ENCODE data around the gene CHST1. TPM values are rescaled to one million over a fixed set of nuclear protein-coding genes. Genes with fewer than 3 reads are reported as not detected.

CHST1 gene
- total RNA-seq, 5 donors from 2014 or later (not counting 1 experiment from before 2014, with no cell fraction given) = 0.26 TPM; not detected in 4

- Mint-ChIP-seq H3K36me3 (no peaks in the 10 kb centered on the region), H3K27me3 (peaks cover 27 to 35% of the 10 kb centered on the region in 2 donors), H3K4me3 (no peak overlapping the region), H3K9me3 (no peaks in the 10 kb centered on the region), H3K27ac (no peak overlapping the region), H3K4me1 (peaks cover 4 to 9% (median 6%) of the 10 kb centered on the region in 3 donors)
- Histone ChIP-seq H3K27ac (ENCODE audit: low read length) (no peak overlapping the region), H3K4me3 (ENCODE audit: control insufficient read depth in 1 of 2, extremely low read depth in 1 of 2, low read length in 1 of 2) (no peak overlapping the region), H3K4me1 (ENCODE audit: control insufficient read depth in 1 of 2, extremely low read depth in 1 of 2, insufficient read depth in 2 of 2, low read length in 2 of 2) (peaks cover 0 to 8% of the 10 kb centered on the region in 2 experiments), H3K36me3 (ENCODE audit: control insufficient read depth in 2 of 2, extremely low read depth in 1 of 2, insufficient read depth in 1 of 2, low read length in 1 of 2) (no peaks in the 10 kb centered on the region), H3K27me3 (replicated peaks in 1 of 2; ENCODE audit: control insufficient read depth in 2 of 2, extremely low read depth in 1 of 2, insufficient read depth in 2 of 2, low read length in 1 of 2) (peaks cover 0 to 46% of the 10 kb centered on the region in 2 experiments), H3K9me3 (no peaks in the 10 kb centered on the region)
- DNase-seq = no peak
- CTCF ChIA-PET = no interaction called here
- 73% methylated on average over 12 of the region's 20 CpGs for WGBS (ENCODE audit: insufficient coverage)
- POLR2A ChIA-PET = no interaction called here
- ATAC-seq (replicated peaks in 1 of 4) = no peak
These were observed 13.3 kb downstream of the CHST1 start for GRCh38 chr11:45651841-45652749.

DNA sequence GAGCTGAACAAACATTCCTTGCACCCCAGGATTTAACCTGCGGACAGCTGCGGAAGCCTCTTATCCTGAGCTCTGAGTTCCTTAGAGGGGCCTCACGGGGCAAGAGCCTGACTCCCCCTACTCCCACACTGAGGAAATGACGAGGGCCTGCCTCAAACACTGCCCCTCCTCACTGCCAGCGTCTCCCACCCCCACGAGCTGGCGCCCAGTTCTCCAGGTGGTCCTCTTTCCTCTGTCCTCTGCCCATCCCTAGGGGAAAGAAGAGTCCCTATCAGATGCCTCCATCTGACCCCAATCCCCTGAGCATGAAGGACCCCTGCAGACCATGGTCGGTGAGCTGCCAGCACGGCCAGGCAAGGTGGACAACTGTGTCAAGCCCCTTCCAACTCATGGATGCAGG, 14.3 kb downstream of the CHST1 start:
- peaks cover 23 to 29% of the 10 kb centered on the region in 2 donors for H3K27me3 Mint-ChIP-seq
- Histone ChIP-seq H3K9me3 (no peaks in the 10 kb centered on the region), H3K4me1 (ENCODE audit: control insufficient read depth in 1 of 2, extremely low read depth in 1 of 2, insufficient read depth in 2 of 2, low read length in 2 of 2) (peaks cover 0 to 8% of the 10 kb centered on the region in 2 experiments), H3K36me3 (ENCODE audit: control insufficient read depth in 2 of 2, extremely low read depth in 1 of 2, insufficient read depth in 1 of 2, low read length in 1 of 2) (no peaks in the 10 kb centered on the region), H3K4me3 (ENCODE audit: control insufficient read depth in 1 of 2, extremely low read depth in 1 of 2, low read length in 1 of 2) (no peak overlapping the region), H3K27ac (ENCODE audit: low read length) (no peak overlapping the region), H3K27me3 (replicated peaks in 1 of 2; ENCODE audit: control insufficient read depth in 2 of 2, extremely low read depth in 1 of 2, insufficient read depth in 2 of 2, low read length in 1 of 2) (peaks cover 0 to 46% of the 10 kb centered on the region in 2 experiments)
- H3K36me3 Mint-ChIP-seq = no peaks in the 10 kb centered on the region
- POLR2A ChIA-PET = no interaction called here
- DNase-seq = no peak
- no peak overlapping the region for H3K4me3 Mint-ChIP-seq
- H3K4me1 Mint-ChIP-seq = peaks cover 4 to 11% (median 6%) of the 10 kb centered on the region in 3 donors
- no peaks in the 10 kb centered on the region for H3K9me3 Mint-ChIP-seq
- H3K27ac Mint-ChIP-seq = no peak overlapping the region
- 61% methylated on average over 6 of the region's 9 CpGs for WGBS (ENCODE audit: insufficient coverage)
- CTCF ChIA-PET = no interaction called here
- ATAC-seq (replicated peaks in 1 of 4) = no peak

- peaks cover 0 to 6% of the 10 kb centered on the region in 2 experiments for H3K4me1 ChIP-seq (ENCODE audit: control insufficient read depth in 1 of 2, extremely low read depth in 1 of 2, insufficient read depth in 2 of 2, low read length in 2 of 2)
- H3K27me3 ChIP-seq (replicated peaks in 1 of 2; ENCODE audit: control insufficient read depth in 2 of 2, extremely low read depth in 1 of 2, insufficient read depth in 2 of 2, low read length in 1 of 2) = peaks cover 0 to 38% of the 10 kb centered on the region in 2 experiments
- no peak overlapping the region for H3K4me3 ChIP-seq (ENCODE audit: control insufficient read depth in 1 of 2, extremely low read depth in 1 of 2, low read length in 1 of 2)
- DNase-seq (no peak), ATAC-seq (replicated peaks in 1 of 4) (no peak)
- H3K9me3 ChIP-seq = no peaks in the 10 kb centered on the region
- no peak overlapping the region for H3K27ac ChIP-seq (ENCODE audit: low read length)
- Mint-ChIP-seq H3K27me3 (peaks cover 20 to 22% of the 10 kb centered on the region in 2 donors), H3K36me3 (no peaks in the 10 kb centered on the region), H3K9me3 (no peaks in the 10 kb centered on the region), H3K4me3 (peak overlapping the region in 1 of 3 donors; percentile 36), H3K27ac (no peak overlapping the region), H3K4me1 (peaks cover 4 to 7% (median 6%) of the 10 kb centered on the region in 3 donors)
- ChIA-PET POLR2A (no interaction called here), CTCF (no interaction called here)
- WGBS (ENCODE audit: insufficient coverage) = 59% methylated on average over 73 of the region's 75 CpGs
- H3K36me3 ChIP-seq (ENCODE audit: control insufficient read depth in 2 of 2, extremely low read depth in 1 of 2, insufficient read depth in 1 of 2, low read length in 1 of 2) = no peaks in the 10 kb centered on the region
These were observed 15.0 kb downstream of the CHST1 start for GRCh38 chr11:45650166-45651095.

DNA sequence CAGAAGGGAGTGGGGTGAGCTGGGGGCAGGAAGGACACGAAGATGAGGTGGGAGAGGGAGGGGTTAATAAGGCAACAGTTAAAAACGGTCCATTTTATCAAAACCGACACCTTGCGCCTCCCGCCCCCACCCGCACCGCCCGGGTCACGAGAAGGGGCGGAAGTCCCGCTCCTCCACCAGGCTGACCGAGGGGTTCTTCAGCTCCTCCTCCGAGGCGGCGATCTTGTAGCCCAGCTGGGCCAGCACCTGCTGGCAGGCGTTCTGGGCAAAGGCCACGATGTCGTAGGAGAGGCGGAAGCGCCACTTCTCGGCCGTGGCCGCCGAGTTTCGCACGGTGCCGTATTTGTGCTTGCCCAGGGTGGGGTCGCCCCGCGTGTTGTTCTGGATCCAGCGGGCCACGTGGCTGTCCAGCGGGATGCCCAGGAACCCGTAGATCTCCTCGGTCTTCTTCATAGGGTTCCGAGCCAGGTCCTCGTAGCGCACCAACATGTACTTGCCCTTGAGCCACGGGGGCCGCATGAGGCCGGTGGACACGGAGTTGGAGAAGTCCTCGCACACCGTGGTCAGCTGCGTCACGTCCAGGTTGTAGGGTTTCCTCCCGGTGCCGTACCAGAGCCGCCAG, 15.8 kb downstream of the CHST1 start:
- Histone ChIP-seq H3K27me3 (replicated peaks in 1 of 2; ENCODE audit: control insufficient read depth in 2 of 2, extremely low read depth in 1 of 2, insufficient read depth in 2 of 2, low read length in 1 of 2) (peaks cover 5 to 38% of the 10 kb centered on the region in 2 experiments), H3K27ac (ENCODE audit: low read length) (no peak overlapping the region), H3K4me3 (ENCODE audit: control insufficient read depth in 1 of 2, extremely low read depth in 1 of 2, low read length in 1 of 2) (no peak overlapping the region), H3K9me3 (no peaks in the 10 kb centered on the region), H3K36me3 (ENCODE audit: control insufficient read depth in 2 of 2, extremely low read depth in 1 of 2, insufficient read depth in 1 of 2, low read length in 1 of 2) (no peaks in the 10 kb centered on the region), H3K4me1 (ENCODE audit: control insufficient read depth in 1 of 2, extremely low read depth in 1 of 2, insufficient read depth in 2 of 2, low read length in 2 of 2) (no peaks in the 10 kb centered on the region)
- WGBS (ENCODE audit: insufficient coverage) = 79% methylated on average over 48 of the region's 49 CpGs
- Mint-ChIP-seq H3K27ac (no peak overlapping the region), H3K4me1 (peaks cover 0 to 6% (median 2%) of the 10 kb centered on the region in 3 donors), H3K27me3 (peaks cover 17 to 21% of the 10 kb centered on the region in 2 donors), H3K36me3 (no peaks in the 10 kb centered on the region), H3K4me3 (no peak overlapping the region), H3K9me3 (no peaks in the 10 kb centered on the region)
- ChIA-PET CTCF (interaction anchor here in 1 of 2 donors (0.9 kb wide), 1 partner anchor 10 kb away, joined by 4 read pairs; no protein-coding TSS in a partner anchor), POLR2A (no interaction called here)
- ATAC-seq (replicated peaks in 1 of 4) = no peak
- no peak for DNase-seq

DNA sequence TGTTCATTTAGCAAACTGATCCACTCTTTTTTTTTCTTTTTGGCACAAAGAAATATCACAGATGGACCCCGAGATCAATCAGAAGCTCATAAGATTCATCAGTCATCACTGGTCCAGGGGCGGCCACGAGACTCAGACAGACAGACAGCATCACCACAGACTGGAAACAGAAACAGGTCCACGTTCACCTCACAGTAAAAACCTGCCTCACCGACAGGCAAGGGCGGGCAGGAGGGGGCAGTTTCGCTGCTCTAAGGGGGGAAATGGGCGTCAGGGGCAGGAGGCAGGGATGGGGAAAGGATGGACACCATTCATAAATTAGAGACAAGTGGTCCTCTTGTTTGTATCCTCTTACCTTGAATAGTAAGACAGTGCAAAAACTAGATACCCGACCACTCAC, 16.5 kb downstream of the CHST1 start:
- peaks cover 0 to 6% (median 2%) of the 10 kb centered on the region in 3 donors for H3K4me1 Mint-ChIP-seq
- no peaks in the 10 kb centered on the region for H3K4me1 ChIP-seq (ENCODE audit: control insufficient read depth in 1 of 2, extremely low read depth in 1 of 2, insufficient read depth in 2 of 2, low read length in 2 of 2)
- POLR2A ChIA-PET = no interaction called here
- CTCF ChIA-PET = interaction anchor here in 1 of 2 donors (0.9 kb wide), 1 partner anchor 11 kb away, joined by 4 read pairs; no protein-coding TSS in a partner anchor
- no peak overlapping the region for H3K4me3 Mint-ChIP-seq
- H3K9me3 Mint-ChIP-seq = no peaks in the 10 kb centered on the region
- no peaks in the 10 kb centered on the region for H3K9me3 ChIP-seq
- H3K27me3 ChIP-seq (replicated peaks in 1 of 2; ENCODE audit: control insufficient read depth in 2 of 2, extremely low read depth in 1 of 2, insufficient read depth in 2 of 2, low read length in 1 of 2) = peaks cover 5 to 40% of the 10 kb centered on the region in 2 experiments
- WGBS (ENCODE audit: insufficient coverage) = 85% methylated on average over 3 of the region's 9 CpGs
- no peak overlapping the region for H3K27ac Mint-ChIP-seq
- no peak overlapping the region for H3K27ac ChIP-seq (ENCODE audit: low read length)
- DNase-seq (no peak), ATAC-seq (replicated peaks in 1 of 4) (no peak)
- H3K27me3 Mint-ChIP-seq = peaks cover 20 to 24% of the 10 kb centered on the region in 2 donors
- no peaks in the 10 kb centered on the region for H3K36me3 Mint-ChIP-seq
- no peak overlapping the region for H3K4me3 ChIP-seq (ENCODE audit: control insufficient read depth in 1 of 2, extremely low read depth in 1 of 2, low read length in 1 of 2)
- H3K36me3 ChIP-seq (ENCODE audit: control insufficient read depth in 2 of 2, extremely low read depth in 1 of 2, insufficient read depth in 1 of 2, low read length in 1 of 2) = no peaks in the 10 kb centered on the region

DNA sequence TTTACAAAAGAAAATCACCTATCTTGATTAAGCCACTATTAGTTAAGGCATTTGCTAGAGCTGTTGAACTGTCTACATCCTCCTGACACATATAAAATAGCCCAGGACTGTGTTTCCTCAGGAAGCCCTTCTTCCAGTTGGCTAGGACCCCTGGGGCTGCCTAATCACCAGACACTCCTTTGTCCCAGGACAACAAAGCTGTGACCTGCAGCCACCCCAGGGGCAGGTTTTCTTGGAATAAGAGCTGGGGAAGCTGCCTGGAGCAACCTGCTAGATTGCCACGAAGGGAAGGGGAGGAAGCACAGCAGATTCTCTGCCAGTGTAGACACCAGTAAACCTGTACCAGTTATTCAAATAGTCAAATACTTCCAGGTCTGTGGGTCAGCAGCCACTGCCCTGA, 17.6 kb downstream of the CHST1 start:
- no peak for DNase-seq
- CTCF ChIA-PET = interaction anchor here in 1 of 2 donors (0.6 kb wide), 1 partner anchor 20 kb away, joined by 3 read pairs; no protein-coding TSS in a partner anchor
- WGBS (ENCODE audit: insufficient coverage) = 20% methylated on average over 1 of the region's 1 CpG
- no peak overlapping the region for H3K4me3 Mint-ChIP-seq
- no peaks in the 10 kb centered on the region for H3K36me3 ChIP-seq (ENCODE audit: control insufficient read depth in 2 of 2, extremely low read depth in 1 of 2, insufficient read depth in 1 of 2, low read length in 1 of 2)
- no peaks in the 10 kb centered on the region for H3K9me3 ChIP-seq
- H3K4me3 ChIP-seq (ENCODE audit: control insufficient read depth in 1 of 2, extremely low read depth in 1 of 2, low read length in 1 of 2) = no peak overlapping the region
- no peaks in the 10 kb centered on the region for H3K4me1 ChIP-seq (ENCODE audit: control insufficient read depth in 1 of 2, extremely low read depth in 1 of 2, insufficient read depth in 2 of 2, low read length in 2 of 2)
- H3K27me3 Mint-ChIP-seq = peaks cover 28 to 35% of the 10 kb centered on the region in 2 donors
- POLR2A ChIA-PET = no interaction called here
- no peaks in the 10 kb centered on the region for H3K36me3 Mint-ChIP-seq
- H3K27ac ChIP-seq (ENCODE audit: low read length) = no peak overlapping the region
- no peak overlapping the region for H3K27ac Mint-ChIP-seq
- H3K4me1 Mint-ChIP-seq = peaks cover 0 to 6% (median 2%) of the 10 kb centered on the region in 3 donors
- H3K9me3 Mint-ChIP-seq = no peaks in the 10 kb centered on the region
- peaks cover 5 to 49% of the 10 kb centered on the region in 2 experiments for H3K27me3 ChIP-seq (replicated peaks in 1 of 2; ENCODE audit: control insufficient read depth in 2 of 2, extremely low read depth in 1 of 2, insufficient read depth in 2 of 2, low read length in 1 of 2)
- ATAC-seq (replicated peaks in 1 of 4) = no peak

Data from T-cell (primary cell).